Measurements from ENCODE around the gene AATK. TPM values are rescaled to one million over a fixed set of nuclear protein-coding genes. Genes with fewer than 3 reads are reported as not detected.

Gene AATK
- total and polyA plus RNA-seq, 9 of the 15 experiments (the other 6 are each of a cell fraction or from before 2014, with no cell fraction given): 0.11 to 0.55 (median 0.38) TPM; not detected in 5

DNA sequence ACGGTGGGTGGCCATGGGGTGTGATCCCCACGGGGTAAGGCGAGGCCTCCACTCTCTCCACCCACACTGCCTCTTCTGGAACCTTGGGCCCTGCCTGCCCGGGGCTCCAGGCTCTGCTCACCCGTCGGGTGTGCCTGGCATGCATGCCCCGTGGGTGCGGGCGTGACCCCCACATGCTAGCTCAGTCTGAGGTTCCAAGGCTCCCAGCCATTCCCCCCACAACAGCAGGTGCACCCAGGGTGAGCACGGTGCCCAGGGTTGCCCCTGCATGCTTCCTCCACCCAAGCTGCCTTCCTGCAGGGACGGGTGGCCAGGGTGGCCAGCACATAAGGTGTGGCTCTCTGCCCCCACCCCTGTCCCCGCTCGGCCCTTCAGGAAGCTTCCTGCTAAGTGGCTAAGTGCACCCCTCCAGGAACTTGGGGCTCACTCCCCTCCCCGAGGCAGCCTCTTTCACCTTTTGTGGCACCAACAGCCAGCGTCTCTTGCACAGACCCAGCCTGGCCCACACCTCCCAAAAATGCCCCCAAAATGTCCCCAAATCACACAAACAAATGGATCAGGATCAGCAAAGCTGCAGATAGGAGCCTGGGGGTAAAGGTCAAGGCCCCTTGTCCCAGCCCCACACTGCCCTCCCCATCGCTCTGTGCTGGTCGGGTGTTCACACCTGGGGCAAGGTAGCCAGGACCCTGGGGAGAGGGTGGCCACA, 22.2 kb downstream of the AATK start (continued):
- TF ChIP-seq, protein P1, sequence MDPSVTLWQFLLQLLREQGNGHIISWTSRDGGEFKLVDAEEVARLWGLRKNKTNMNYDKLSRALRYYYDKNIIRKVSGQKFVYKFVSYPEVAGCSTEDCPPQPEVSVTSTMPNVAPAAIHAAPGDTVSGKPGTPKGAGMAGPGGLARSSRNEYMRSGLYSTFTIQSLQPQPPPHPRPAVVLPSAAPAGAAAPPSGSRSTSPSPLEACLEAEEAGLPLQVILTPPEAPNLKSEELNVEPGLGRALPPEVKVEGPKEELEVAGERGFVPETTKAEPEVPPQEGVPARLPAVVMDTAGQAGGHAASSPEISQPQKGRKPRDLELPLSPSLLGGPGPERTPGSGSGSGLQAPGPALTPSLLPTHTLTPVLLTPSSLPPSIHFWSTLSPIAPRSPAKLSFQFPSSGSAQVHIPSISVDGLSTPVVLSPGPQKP (CRISPR knock-in tag; IDR thresholded peaks at IDR 0.05): no peak
- TF ChIP-seq HDGF (IDR thresholded peaks at IDR 0.05): no peak
- TF ChIP-seq TAF1 (IDR thresholded peaks at IDR 0.05; ENCODE audit: control insufficient read depth, extremely low read depth, insufficient read depth, low read length, severe bottlenecking): no peak
- TF ChIP-seq PML (IDR thresholded peaks at IDR 0.05; ENCODE audit: low read length): no peak
- no peak for TF ChIP-seq RBFOX2 (IDR thresholded peaks at IDR 0.05; ENCODE audit: low read depth, low read length)
- no peak for TF ChIP-seq KLF1 (tag; IDR thresholded peaks at IDR 0.05)
- no peak for TF ChIP-seq TGIF2 (CRISPR knock-in tag; IDR thresholded peaks at IDR 0.05)
- TF ChIP-seq, protein P2, sequence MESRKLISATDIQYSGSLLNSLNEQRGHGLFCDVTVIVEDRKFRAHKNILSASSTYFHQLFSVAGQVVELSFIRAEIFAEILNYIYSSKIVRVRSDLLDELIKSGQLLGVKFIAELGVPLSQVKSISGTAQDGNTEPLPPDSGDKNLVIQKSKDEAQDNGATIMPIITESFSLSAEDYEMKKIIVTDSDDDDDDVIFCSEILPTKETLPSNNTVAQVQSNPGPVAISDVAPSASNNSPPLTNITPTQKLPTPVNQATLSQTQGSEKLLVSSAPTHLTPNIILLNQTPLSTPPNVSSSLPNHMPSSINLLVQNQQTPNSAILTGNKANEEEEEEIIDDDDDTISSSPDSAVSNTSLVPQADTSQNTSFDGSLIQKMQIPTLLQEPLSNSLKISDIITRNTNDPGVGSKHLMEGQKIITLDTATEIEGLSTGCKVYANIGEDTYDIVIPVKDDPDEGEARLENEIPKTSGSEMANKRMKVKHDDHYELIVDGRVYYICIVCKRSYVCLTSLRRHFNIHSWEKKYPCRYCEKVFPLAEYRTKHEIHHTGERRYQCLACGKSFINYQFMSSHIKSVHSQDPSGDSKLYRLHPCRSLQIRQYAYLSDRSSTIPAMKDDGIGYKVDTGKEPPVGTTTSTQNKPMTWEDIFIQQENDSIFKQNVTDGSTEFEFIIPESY (CRISPR knock-in tag; IDR thresholded peaks at IDR 0.05): no peak
- no peak for TF ChIP-seq XRCC3 (IDR thresholded peaks at IDR 0.05)
- TF ChIP-seq MCM5 (IDR thresholded peaks at IDR 0.05; ENCODE audit: low read depth): no peak
- TF ChIP-seq BRD9 (IDR thresholded peaks at IDR 0.05; ENCODE audit: low read depth, partially characterized antibody): no peak
